SH-SY5Y (cell line): Measurements from ENCODE around the gene ZCCHC14.

ENCODE experiments used
- GATA2 ChIP-seq: IDR thresholded peaks from 2 replicates; pipeline ENCODE4 v1.6.1; 2011; ENCODE audit warnings: mild to moderate bottlenecking, low read depth, low read length
- GATA3 ChIP-seq: IDR thresholded peaks from 2 replicates; pipeline ENCODE4 v1.6.1; 2011; ENCODE audit warnings: low read depth, mild to moderate bottlenecking, low read length, moderate library complexity

The ZCCHC14 gene

GRCh38 chr16:87391950-87392820 is 100.6 kb downstream of the ZCCHC14 start, which contains the start of gene MAP1LC3B:
Gene MAP1LC3B (plus strand): TSS chr16:87392336. CDS start chr16:87392428, 92 bp downstream.
- no peak; the same call in 1 of the 2 replicates for TF ChIP-seq GATA2
- TF ChIP-seq GATA3 = no peak

GRCh38 chr16:87391324-87391949 is 101.4 kb downstream of the ZCCHC14 start:
- TF ChIP-seq GATA3 = no peak
- TF ChIP-seq GATA2 = no peak

- TF ChIP-seq GATA2 (no peak), GATA3 (no peak)
Measured at GRCh38 chr16:87390641-87391323, 102.0 kb downstream of the ZCCHC14 start.

- TF ChIP-seq GATA3 = no peak
- no peak for TF ChIP-seq GATA2
Measured at GRCh38 chr16:87389245-87389644, 103.6 kb downstream of the ZCCHC14 start.

- TF ChIP-seq GATA2 (no peak), GATA3 (no peak)
Measured at GRCh38 chr16:87388818-87389134, 104.0 kb downstream of the ZCCHC14 start.

GRCh38 chr16:87387942-87388817 is 104.6 kb downstream of the ZCCHC14 start:
- TF ChIP-seq GATA3 = no peak
- no peak for TF ChIP-seq GATA2

- TF ChIP-seq GATA2 (no peak), GATA3 (no peak)
Measured at GRCh38 chr16:87384162-87384874, 108.5 kb downstream of the ZCCHC14 start.

GRCh38 chr16:87383505-87384161 is 109.2 kb downstream of the ZCCHC14 start, which contains the start of gene FBXO31:
Gene FBXO31 (minus strand): TSS chr16:87383776. CDS start chr16:87383744, 32 bp downstream.
- TF ChIP-seq GATA2 = no peak
- TF ChIP-seq GATA3 = no peak

GRCh38 chr16:87382023-87382785 is 110.6 kb downstream of the ZCCHC14 start:
- no peak for TF ChIP-seq GATA2
- no peak for TF ChIP-seq GATA3

- TF ChIP-seq GATA2 (no peak), GATA3 (no peak)
Measured at GRCh38 chr16:87380881-87381280, 111.9 kb downstream of the ZCCHC14 start.

GRCh38 chr16:87380403-87380802 is 112.4 kb downstream of the ZCCHC14 start:
- TF ChIP-seq GATA3 = no peak
- no peak for TF ChIP-seq GATA2

GRCh38 chr16:87376660-87377059 is 116.2 kb downstream of the ZCCHC14 start:
- TF ChIP-seq GATA2 = no peak
- no peak for TF ChIP-seq GATA3
